Measurements from ENCODE around the gene RPS24. TPM values are rescaled to one million over a fixed set of nuclear protein-coding genes. Genes with fewer than 3 reads are reported as not detected.

RPS24 gene
- total and polyA plus RNA-seq, 10 of the 15 experiments (the other 5 are each of a cell fraction or from before 2014, with no cell fraction given), result 1,343 to 7,285 (median 2,230) TPM

- no peak overlapping the region for H3K9ac ChIP-seq (ENCODE audit: control insufficient read depth, insufficient read depth, low read length)
- no peaks in the 10 kb centered on the region for H3K9me3 ChIP-seq (replicated peaks; ENCODE audit: control insufficient read depth, insufficient read depth, low read length)
- CTCF ChIA-PET, result interaction anchor here (0.6 to 4.4 kb wide), 31 partner anchors 9 to 1469 kb away, joined by 3 to 42 read pairs (median 4); partner anchors contain the start of gene POLR3A
- H2AFZ ChIP-seq (ENCODE audit: control insufficient read depth, low read depth, low read length), result no peak overlapping the region
- H3K4me3 ChIP-seq, result no peak overlapping the region
- peaks cover 8% of the 10 kb centered on the region for H4K20me1 ChIP-seq (ENCODE audit: control insufficient read depth, insufficient read depth)
- intact Hi-C loops (cut with micrococcal nuclease; ENCODE audit: unreplicated experiment) (loop anchor here (1.0 to 5.0 kb wide), 4 partner anchors 256 to 1149 kb away; no protein-coding TSS in a partner anchor), in situ Hi-C loops (cut with MboI) (loop anchor here (5.0 kb wide), 1 partner anchor 1146 kb away; no protein-coding TSS in a partner anchor)
- peaks cover 17% of the 10 kb centered on the region for H3K4me1 ChIP-seq (ENCODE audit: control insufficient read depth, insufficient read depth, low read length)
- H3K79me2 ChIP-seq (ENCODE audit: control insufficient read depth, insufficient read depth, low read length), result no peaks in the 10 kb centered on the region; the same call in 1 of the 2 replicates
- POLR2A ChIA-PET, result interaction anchor here (1.0 kb wide), 1 partner anchor 10 kb away, joined by 4 read pairs; no protein-coding TSS in a partner anchor
- DNase-seq (ENCODE audit: low read depth, low spot score) (no peak), FAIRE-seq (no peak), ATAC-seq (no peak)
- BruUV-seq (replicated peaks), result no TSS peak
- RAD21 ChIA-PET (ENCODE audit: unreplicated experiment), result interaction anchor here (0.6 to 3.6 kb wide), 10 partner anchors 10 to 1149 kb away, joined by 3 to 34 read pairs (median 4); partner anchors contain the start of genes POLR3A and RPS24
- peaks cover 6 to 9% of the 10 kb centered on the region in 2 experiments for H3K36me3 ChIP-seq (ENCODE audit: control insufficient read depth in 2 of 2, insufficient read depth in 2 of 2, low read length in 1 of 2)
- SMC1A ChIA-PET (ENCODE audit: uncharacterized antibody, unreplicated experiment), result interaction anchor here (0.5 to 5.6 kb wide), 10 partner anchors 10 to 1148 kb away, joined by 3 to 21 read pairs (median 3); no protein-coding TSS in a partner anchor
- H3K27ac ChIP-seq (ENCODE audit: control insufficient read depth, insufficient read depth), result no peak overlapping the region
- 36% methylated on average over 10 of the region's 10 CpGs for WGBS (ENCODE audit: insufficient coverage, insufficient replicate concordance, low lambda C conversion rate, missing lambda C conversion rate)
- no peak overlapping the region for H3K4me2 ChIP-seq (ENCODE audit: control insufficient read depth, insufficient read depth)
- TF ChIP-seq RAD21 (IDR thresholded peaks at IDR 0.05; ENCODE audit: insufficient read depth, low read depth, low read length) (no peak), PBX3 (IDR thresholded peaks at IDR 0.05; ENCODE audit: insufficient replicate concordance, low read depth, low read length) (no peak), CUX1 (IDR thresholded peaks at IDR 0.05; ENCODE audit: insufficient replicate concordance, low read depth, low read length) (no peak), TBL1XR1 (IDR thresholded peaks at IDR 0.05; ENCODE audit: low read depth, low read length) (no peak), ZNF217 (IDR thresholded peaks at IDR 0.05) (no peak), PAX8 (IDR thresholded peaks at IDR 0.05) (no peak), MYB (IDR thresholded peaks at IDR 0.05; ENCODE audit: borderline replicate concordance, low read depth, low read length) (no peak), NR2C2 (IDR thresholded peaks at IDR 0.05; ENCODE audit: borderline replicate concordance, control insufficient read depth, insufficient read length, low read depth) (no peak), ZNF274 (IDR thresholded peaks at IDR 0.05; ENCODE audit: insufficient read depth, insufficient read length) (no peak), EGR1 (IDR thresholded peaks at IDR 0.05; ENCODE audit: borderline replicate concordance in 1 of 2, low read depth in 2 of 2, low read length in 2 of 2) (no peak), HDAC6 (IDR thresholded peaks at IDR 0.05; ENCODE audit: unreplicated experiment) (no peak), NFYB (IDR thresholded peaks at IDR 0.05; ENCODE audit: insufficient read depth, low read depth, low read length) (no peak), NR2F1 (conservative IDR thresholded peaks at IDR 0.05) (no peak), IKZF2 (IDR thresholded peaks at IDR 0.05) (no peak), POLR2A (IDR thresholded peaks at IDR 0.05; ENCODE audit: low read depth, low read length) (no peak), ATF2 (IDR thresholded peaks at IDR 0.05; ENCODE audit: low read length) (no peak)
- no peaks in the 10 kb centered on the region for H3K27me3 ChIP-seq (replicated peaks in 1 of 2; ENCODE audit: control insufficient read depth in 2 of 2, insufficient read depth in 2 of 2, low read length in 1 of 2)
Observed at GRCh38 chr10:78046711-78047269, 13.1 kb downstream of the RPS24 start.

Measured in GM12878 (cell line).